ENCODE results near the gene PCDHGB4. TPM values are rescaled to one million over a fixed set of nuclear protein-coding genes. Genes with fewer than 3 reads are reported as not detected.
A peak's percentile ranks its signal among the peaks of the same experiment; 100 is the strongest.

The PCDHGB4 gene
- total and polyA plus RNA-seq, 2 donors from 2014 or later: 1.0 to 6.1 TPM

DNA sequence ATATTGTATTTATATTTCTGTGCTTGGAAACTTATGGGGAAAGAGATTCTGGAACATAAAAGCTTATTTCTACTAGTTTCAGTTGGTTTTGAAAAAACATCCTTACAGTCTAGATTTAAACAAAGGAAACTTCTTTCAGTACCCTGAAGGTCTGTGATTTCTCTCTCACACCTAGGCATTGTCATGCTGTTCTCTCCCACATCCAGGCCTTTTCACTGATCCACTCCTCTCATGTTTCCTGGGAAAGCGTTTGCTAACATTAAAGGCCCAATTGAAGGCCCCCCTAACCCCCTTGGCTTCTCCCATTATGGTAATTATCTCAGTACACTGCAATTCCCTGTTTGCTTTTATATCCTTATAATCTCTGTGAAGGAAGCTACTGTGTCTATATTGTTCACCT is 44.7 kb upstream of the PCDHGB4 start:
- H3K27me3 ChIP-seq (ENCODE audit: control insufficient read depth, insufficient read depth, low read length): no peaks in the 10 kb centered on the region
- H3K4me1 ChIP-seq (ENCODE audit: control insufficient read depth in 2 of 3, insufficient read depth in 2 of 3, low read depth in 1 of 3, low read length in 3 of 3): no peaks in the 10 kb centered on the region
- no peaks in the 10 kb centered on the region for H3K36me3 ChIP-seq (ENCODE audit: control insufficient read depth in 2 of 3, insufficient read depth in 3 of 3, low read length in 3 of 3)
- TF ChIP-seq, protein P1, sequence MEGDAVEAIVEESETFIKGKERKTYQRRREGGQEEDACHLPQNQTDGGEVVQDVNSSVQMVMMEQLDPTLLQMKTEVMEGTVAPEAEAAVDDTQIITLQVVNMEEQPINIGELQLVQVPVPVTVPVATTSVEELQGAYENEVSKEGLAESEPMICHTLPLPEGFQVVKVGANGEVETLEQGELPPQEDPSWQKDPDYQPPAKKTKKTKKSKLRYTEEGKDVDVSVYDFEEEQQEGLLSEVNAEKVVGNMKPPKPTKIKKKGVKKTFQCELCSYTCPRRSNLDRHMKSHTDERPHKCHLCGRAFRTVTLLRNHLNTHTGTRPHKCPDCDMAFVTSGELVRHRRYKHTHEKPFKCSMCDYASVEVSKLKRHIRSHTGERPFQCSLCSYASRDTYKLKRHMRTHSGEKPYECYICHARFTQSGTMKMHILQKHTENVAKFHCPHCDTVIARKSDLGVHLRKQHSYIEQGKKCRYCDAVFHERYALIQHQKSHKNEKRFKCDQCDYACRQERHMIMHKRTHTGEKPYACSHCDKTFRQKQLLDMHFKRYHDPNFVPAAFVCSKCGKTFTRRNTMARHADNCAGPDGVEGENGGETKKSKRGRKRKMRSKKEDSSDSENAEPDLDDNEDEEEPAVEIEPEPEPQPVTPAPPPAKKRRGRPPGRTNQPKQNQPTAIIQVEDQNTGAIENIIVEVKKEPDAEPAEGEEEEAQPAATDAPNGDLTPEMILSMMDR (IDR thresholded peaks at IDR 0.05; ENCODE audit: borderline replicate concordance, extremely low read depth, insufficient read depth): no peak
- H3K9ac ChIP-seq (ENCODE audit: low read length in 3 of 3): no peak overlapping the region
- FAIRE-seq: no peak
- no peak overlapping the region for H3K27ac ChIP-seq (ENCODE audit: low read depth in 2 of 2, low read length in 2 of 2)
- intact Hi-C loops (cut with DNase I): no loop called here
- DNase-seq: no peak
- H3K9me3 ChIP-seq (ENCODE audit: control insufficient read depth in 2 of 3, insufficient read depth in 1 of 3, low read length in 3 of 3): peaks cover 2 to 59% (median 25%) of the 10 kb centered on the region in 3 donors
- no peak overlapping the region for H3K4me3 ChIP-seq (ENCODE audit: low read length in 3 of 3)

DNA sequence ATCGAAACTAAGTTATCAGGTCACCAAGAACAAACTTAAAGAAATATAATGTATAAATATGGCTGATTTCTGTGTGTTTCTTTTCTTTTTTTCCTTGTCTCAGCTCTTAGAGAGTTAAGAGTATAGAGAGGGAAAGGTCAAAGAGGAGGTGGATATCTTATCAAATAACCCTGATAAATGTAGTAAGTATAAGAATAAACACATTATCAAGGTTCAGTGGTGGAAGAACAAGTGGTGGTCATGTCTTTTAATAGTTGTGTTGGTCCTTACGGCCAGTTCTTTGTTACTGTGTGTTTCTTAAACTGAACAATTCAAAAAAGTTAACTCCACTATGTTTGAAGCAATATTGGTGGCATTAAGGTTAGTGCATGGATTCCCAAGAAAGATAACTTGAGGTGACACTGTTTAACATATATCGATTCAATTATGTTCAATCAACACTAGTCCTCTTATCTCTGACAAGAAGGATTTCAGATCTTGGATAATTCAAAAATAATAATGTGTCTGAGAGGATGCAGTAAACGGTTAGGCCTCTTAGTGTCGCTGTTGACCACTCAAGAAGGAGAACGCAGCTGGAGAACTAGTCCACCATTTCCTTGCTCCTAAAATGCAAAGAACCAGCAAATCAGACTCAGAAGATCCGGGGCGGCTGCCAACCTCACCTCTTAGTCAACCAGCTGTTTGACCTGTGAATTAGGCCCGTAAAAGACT is 44.1 kb upstream of the PCDHGB4 start, which contains the start of gene PCDHGA3:
Gene PCDHGA3 (plus strand): TSS at position 588 of the 711 bp plus-strand sequence. CDS start 205 bp downstream, outside the sequence.
- Histone ChIP-seq H3K27me3 (ENCODE audit: control insufficient read depth, insufficient read depth, low read length) (no peaks in the 10 kb centered on the region), H3K27ac (ENCODE audit: low read depth in 2 of 2, low read length in 2 of 2) (no peak within 1 kb of the TSS), H3K9ac (ENCODE audit: low read length in 3 of 3) (no peak within 1 kb of the TSS), H3K9me3 (ENCODE audit: control insufficient read depth in 2 of 3, insufficient read depth in 1 of 3, low read length in 3 of 3) (peaks cover 2 to 53% (median 19%) of the 10 kb centered on the region in 3 donors), H3K4me1 (ENCODE audit: control insufficient read depth in 2 of 3, insufficient read depth in 2 of 3, low read depth in 1 of 3, low read length in 3 of 3) (no peaks in the 10 kb centered on the region), H3K4me3 (ENCODE audit: low read length in 3 of 3) (peak within 1 kb of the TSS in 2 of 3 donors; percentile 40 to 41), H3K36me3 (ENCODE audit: control insufficient read depth in 2 of 3, insufficient read depth in 3 of 3, low read length in 3 of 3) (no peaks in the 10 kb centered on the region)
- no peak for FAIRE-seq
- DNase-seq: peak in 2 of 5 donors; percentile 19 to 28
- TF ChIP-seq, protein P1 (IDR thresholded peaks at IDR 0.05; ENCODE audit: borderline replicate concordance, extremely low read depth, insufficient read depth): no peak
- intact Hi-C loops (cut with DNase I): no loop called here

DNA sequence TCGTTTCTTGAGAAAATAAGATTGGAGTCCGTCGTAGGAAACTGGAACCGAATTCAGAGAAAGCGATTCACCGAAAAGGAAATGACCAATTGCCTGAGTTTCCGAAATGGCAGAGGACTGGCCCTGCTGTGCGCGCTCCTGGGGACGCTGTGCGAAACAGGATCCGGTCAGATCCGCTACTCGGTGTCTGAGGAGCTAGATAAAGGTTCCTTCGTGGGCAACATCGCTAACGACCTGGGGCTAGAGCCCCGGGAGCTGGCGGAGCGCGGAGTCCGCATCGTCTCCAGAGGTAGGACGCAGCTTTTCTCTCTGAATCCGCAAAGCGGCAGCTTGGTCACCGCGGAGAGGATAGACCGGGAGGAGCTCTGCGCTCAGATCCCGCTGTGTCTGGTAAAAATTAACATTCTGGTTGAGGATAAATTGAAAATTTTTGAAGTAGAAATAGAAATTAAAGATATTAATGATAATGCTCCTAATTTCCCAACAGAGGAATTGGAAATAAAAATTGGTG is 43.5 kb upstream of the PCDHGB4 start:
- no peak for FAIRE-seq
- intact Hi-C loops (cut with DNase I): no loop called here
- Histone ChIP-seq H3K36me3 (ENCODE audit: control insufficient read depth in 2 of 3, insufficient read depth in 3 of 3, low read length in 3 of 3) (no peaks in the 10 kb centered on the region), H3K9ac (ENCODE audit: low read length in 3 of 3) (no peak overlapping the region), H3K9me3 (ENCODE audit: control insufficient read depth in 2 of 3, insufficient read depth in 1 of 3, low read length in 3 of 3) (peaks cover 2 to 52% (median 16%) of the 10 kb centered on the region in 3 donors), H3K27ac (ENCODE audit: low read depth in 2 of 2, low read length in 2 of 2) (no peak overlapping the region), H3K4me1 (ENCODE audit: control insufficient read depth in 2 of 3, insufficient read depth in 2 of 3, low read depth in 1 of 3, low read length in 3 of 3) (no peaks in the 10 kb centered on the region), H3K27me3 (ENCODE audit: control insufficient read depth, insufficient read depth, low read length) (no peaks in the 10 kb centered on the region), H3K4me3 (ENCODE audit: low read length in 3 of 3) (peak overlapping the region in 2 of 3 donors; percentile 40 to 41)
- no peak for DNase-seq
- TF ChIP-seq, protein P1 (IDR thresholded peaks at IDR 0.05; ENCODE audit: borderline replicate concordance, extremely low read depth, insufficient read depth): no peak

Data from kidney (tissue), 14 donors.